ENCODE measurements around the gene VPREB1. TPM values are rescaled to one million over a fixed set of nuclear protein-coding genes. Genes with fewer than 3 reads are reported as not detected.

Gene VPREB1
- total RNA-seq, 2 donors from 2014 or later, result not detected

- TF ChIP-seq, protein P1, sequence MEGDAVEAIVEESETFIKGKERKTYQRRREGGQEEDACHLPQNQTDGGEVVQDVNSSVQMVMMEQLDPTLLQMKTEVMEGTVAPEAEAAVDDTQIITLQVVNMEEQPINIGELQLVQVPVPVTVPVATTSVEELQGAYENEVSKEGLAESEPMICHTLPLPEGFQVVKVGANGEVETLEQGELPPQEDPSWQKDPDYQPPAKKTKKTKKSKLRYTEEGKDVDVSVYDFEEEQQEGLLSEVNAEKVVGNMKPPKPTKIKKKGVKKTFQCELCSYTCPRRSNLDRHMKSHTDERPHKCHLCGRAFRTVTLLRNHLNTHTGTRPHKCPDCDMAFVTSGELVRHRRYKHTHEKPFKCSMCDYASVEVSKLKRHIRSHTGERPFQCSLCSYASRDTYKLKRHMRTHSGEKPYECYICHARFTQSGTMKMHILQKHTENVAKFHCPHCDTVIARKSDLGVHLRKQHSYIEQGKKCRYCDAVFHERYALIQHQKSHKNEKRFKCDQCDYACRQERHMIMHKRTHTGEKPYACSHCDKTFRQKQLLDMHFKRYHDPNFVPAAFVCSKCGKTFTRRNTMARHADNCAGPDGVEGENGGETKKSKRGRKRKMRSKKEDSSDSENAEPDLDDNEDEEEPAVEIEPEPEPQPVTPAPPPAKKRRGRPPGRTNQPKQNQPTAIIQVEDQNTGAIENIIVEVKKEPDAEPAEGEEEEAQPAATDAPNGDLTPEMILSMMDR (IDR thresholded peaks at IDR 0.05), result no peak
- Histone ChIP-seq H3K4me1 (no peaks in the 10 kb centered on the region), H3K27me3 (no peaks in the 10 kb centered on the region), H3K4me3 (no peak overlapping the region), H3K27ac (no peak overlapping the region), H3K9me3 (no peaks in the 10 kb centered on the region), H3K36me3 (no peaks in the 10 kb centered on the region)
- no peak for DNase-seq (ENCODE audit: low spot score)
Measured at GRCh38 chr22:22210889-22211833, 33.4 kb upstream of the VPREB1 start.

DNA sequence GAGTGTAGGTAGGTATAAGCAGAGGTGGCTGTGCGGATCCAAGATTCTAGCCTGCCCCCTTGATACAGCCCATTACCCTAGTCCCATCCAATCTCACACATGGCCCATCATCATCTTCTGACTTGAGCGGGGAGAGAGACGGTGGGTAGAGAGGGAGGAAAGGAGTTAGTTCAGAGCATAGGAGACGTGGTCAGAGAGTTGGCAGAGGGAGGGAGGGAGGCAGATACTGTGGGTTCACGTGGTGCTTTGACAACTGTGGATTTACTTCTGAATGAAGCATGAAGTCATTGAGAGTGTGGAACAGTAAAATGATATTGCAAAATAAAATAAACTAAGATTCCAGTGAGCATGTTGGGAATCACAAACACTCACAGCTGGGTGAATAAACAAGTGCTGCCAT is 31.4 kb upstream of the VPREB1 start:
- no peak for DNase-seq (ENCODE audit: low spot score)
- Histone ChIP-seq H3K9me3 (no peaks in the 10 kb centered on the region), H3K27me3 (no peaks in the 10 kb centered on the region), H3K36me3 (no peaks in the 10 kb centered on the region), H3K4me1 (no peaks in the 10 kb centered on the region), H3K27ac (no peak overlapping the region), H3K4me3 (no peak overlapping the region)
- TF ChIP-seq, protein P1 (IDR thresholded peaks at IDR 0.05), result no peak

DNA sequence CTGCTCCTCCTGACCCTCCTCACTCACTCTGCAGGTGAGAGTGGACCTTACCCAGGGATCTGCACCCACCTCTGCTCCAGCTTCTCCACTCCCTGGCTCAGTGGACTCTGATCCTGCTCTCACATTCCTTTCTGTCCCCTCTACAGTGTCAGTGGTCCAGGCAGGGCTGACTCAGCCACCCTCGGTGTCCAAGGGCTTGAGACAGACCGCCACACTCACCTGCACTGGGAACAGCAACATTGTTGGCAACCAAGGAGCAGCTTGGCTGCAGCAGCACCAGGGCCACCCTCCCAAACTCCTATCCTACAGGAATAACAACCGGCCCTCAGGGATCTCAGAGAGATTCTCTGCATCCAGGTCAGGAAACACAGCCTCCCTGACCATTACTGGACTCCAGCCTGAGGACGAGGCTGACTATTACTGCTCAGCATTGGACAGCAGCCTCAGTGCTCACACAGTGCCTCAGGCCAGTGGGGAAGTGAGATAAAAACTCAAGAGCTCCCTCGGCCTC is 29.7 kb upstream of the VPREB1 start:
- H3K27ac ChIP-seq, result no peak overlapping the region
- no peaks in the 10 kb centered on the region for H3K36me3 ChIP-seq
- H3K27me3 ChIP-seq, result no peaks in the 10 kb centered on the region
- H3K4me1 ChIP-seq, result no peaks in the 10 kb centered on the region
- H3K4me3 ChIP-seq, result no peak overlapping the region
- DNase-seq (ENCODE audit: low spot score), result no peak
- TF ChIP-seq, protein P1 (IDR thresholded peaks at IDR 0.05), result no peak
- H3K9me3 ChIP-seq, result no peaks in the 10 kb centered on the region

DNA sequence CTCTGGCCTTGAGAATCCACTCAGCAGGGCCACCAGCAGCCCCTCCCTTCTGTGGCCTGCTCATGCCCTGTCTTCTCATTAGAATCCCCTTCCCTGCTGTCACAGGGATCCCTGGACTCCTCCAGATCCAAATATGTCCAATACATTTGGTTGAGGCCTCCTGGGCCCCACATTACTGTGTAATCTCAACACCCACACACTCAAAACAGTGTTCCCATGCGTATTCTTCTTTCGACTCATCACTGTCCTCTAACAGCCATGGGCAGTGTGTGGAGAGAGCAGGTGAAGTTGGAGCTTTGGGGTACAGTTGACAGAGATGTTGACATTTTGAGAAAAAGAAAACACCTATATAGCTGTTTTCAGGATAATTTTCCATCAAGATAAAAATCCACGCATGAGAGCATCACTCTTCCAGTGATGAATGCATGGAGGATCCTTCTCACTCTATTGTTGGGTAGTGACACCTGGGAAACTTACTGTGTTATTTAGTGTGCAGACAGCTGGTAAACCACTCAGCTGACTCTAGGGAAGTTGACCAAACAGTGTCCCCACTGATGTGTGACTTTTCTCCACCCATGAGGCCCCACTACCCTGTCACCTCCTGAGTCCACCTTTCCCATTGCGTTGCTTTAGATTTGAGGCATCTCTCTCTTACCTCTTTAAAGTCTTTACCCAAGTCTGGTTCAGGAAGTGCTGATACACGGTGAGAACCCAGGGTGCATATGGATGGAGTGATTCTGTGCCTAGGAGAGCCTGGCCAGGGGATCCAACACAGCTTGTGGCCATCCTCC is 28.7 kb upstream of the VPREB1 start:
- H3K27ac ChIP-seq, result no peak overlapping the region
- H3K27me3 ChIP-seq, result no peaks in the 10 kb centered on the region
- no peaks in the 10 kb centered on the region for H3K9me3 ChIP-seq
- TF ChIP-seq, protein P1 (IDR thresholded peaks at IDR 0.05), result no peak
- no peaks in the 10 kb centered on the region for H3K36me3 ChIP-seq
- no peak overlapping the region for H3K4me3 ChIP-seq
- DNase-seq (ENCODE audit: low spot score), result no peak
- no peaks in the 10 kb centered on the region for H3K4me1 ChIP-seq

DNA sequence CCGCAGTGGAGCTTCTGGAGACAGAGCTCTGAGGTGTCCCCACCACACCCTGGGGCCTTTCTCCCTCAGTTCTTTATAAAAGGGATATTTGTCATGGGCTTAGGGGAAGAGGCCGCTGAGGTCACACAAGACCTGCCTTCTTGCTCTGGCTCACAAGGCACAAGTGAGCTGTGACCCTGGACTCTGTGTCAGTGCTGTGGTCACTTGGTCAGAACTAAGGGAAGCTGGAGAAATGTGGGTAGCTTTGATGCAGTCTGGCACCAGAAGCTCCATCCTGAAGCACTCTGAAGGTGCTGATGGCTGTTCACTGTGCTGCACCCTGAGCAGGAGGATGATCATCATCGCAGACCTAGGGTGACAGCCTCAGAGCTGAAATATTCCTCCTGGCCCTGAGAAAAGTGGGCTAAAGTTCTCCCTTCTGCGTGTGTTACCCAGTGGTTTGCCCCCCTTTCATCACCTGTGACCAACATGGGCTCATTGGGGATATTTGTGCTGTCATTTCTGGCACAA is 28.1 kb upstream of the VPREB1 start:
- H3K36me3 ChIP-seq, result no peaks in the 10 kb centered on the region
- TF ChIP-seq, protein P1 (IDR thresholded peaks at IDR 0.05), result no peak
- no peak for DNase-seq (ENCODE audit: low spot score)

More for the DNA sequence above, 28.1 kb upstream of the VPREB1 start:
- no peak overlapping the region for H3K27ac ChIP-seq
- no peaks in the 10 kb centered on the region for H3K4me1 ChIP-seq
- no peak overlapping the region for H3K4me3 ChIP-seq
- H3K9me3 ChIP-seq, result no peaks in the 10 kb centered on the region
- H3K27me3 ChIP-seq, result no peaks in the 10 kb centered on the region

Measured in right atrium auricular region (tissue), 2 donors.